Activated naive CD8-positive, alpha-beta T cell treated with anti-CD3 and anti-CD28 coated beads for 36 hours (primary cell): ENCODE measurements around the gene EID1. TPM values are rescaled to one million over a fixed set of nuclear protein-coding genes. Genes with fewer than 3 reads are reported as not detected.
"Not testable (repeated sequence)": the region's sequence is repeated elsewhere in the genome, so short reads cannot be mapped to it uniquely, and the experiment has no call there.

Experiments used
- DNase-seq: peaks from one replicate; pipeline ENCODE4 v3.0.0; 2021
- H3K27ac Mint-ChIP-seq: one replicate; pipeline ENCODE4 v1.8.0; 2022; ENCODE audit warnings: mild to moderate bottlenecking, moderate library complexity, mixed read lengths
- H3K27me3 Mint-ChIP-seq: one replicate; pipeline ENCODE4 v1.8.0; 2022; ENCODE audit warnings: mild to moderate bottlenecking, mixed read lengths
- H3K36me3 Mint-ChIP-seq: one replicate; pipeline ENCODE4 v1.8.0; 2021; ENCODE audit warnings: mild to moderate bottlenecking, mixed read lengths
- H3K4me1 Mint-ChIP-seq: one replicate; pipeline ENCODE4 v1.8.0; 2021; ENCODE audit warnings: mixed read lengths
- H3K4me3 Mint-ChIP-seq: one replicate; pipeline ENCODE4 v1.8.0; 2022; ENCODE audit warnings: mild to moderate bottlenecking, moderate library complexity, mixed read lengths
- H3K9me3 Mint-ChIP-seq: one replicate; pipeline ENCODE4 v1.8.0; 2022; ENCODE audit warnings: mixed read lengths
- total RNA-seq, 2 experiments: library from RNA; stranded (reverse); gene quantifications; one replicate each; pipeline ENCODE4 v1.2.3, GENCODE V29; 2021

EID1 gene
- total RNA-seq, 2 experiments from 2014 or later = 100 to 103 TPM

DNA sequence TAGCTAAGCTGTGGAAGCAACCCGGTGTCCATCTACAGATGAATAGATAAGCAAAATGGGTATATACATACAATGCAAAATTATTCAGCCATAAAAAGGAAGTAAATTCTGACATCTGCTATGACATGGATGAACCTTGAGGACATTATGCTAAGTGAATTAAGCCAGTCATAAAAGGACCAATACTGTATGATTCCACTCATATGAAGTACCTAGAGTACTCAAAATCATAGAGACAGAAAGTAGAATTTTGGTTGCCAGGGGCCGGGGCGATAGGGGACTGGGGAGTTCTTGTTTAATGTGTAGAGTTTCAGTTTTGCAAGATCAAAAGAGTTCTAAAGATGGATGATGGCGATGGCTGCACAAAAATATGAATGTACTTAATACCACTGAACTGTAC, 10.3 kb downstream of the EID1 start:
- H3K4me1 Mint-ChIP-seq = peaks cover 9% of the 10 kb centered on the region
- peaks cover 43% of the 10 kb centered on the region for H3K27me3 Mint-ChIP-seq
- H3K36me3 Mint-ChIP-seq = peaks cover 3% of the 10 kb centered on the region
- no peaks in the 10 kb centered on the region for H3K9me3 Mint-ChIP-seq
- DNase-seq = peak; percentile 25
- H3K27ac Mint-ChIP-seq = no peak overlapping the region
- H3K4me3 Mint-ChIP-seq = no peak overlapping the region

DNA sequence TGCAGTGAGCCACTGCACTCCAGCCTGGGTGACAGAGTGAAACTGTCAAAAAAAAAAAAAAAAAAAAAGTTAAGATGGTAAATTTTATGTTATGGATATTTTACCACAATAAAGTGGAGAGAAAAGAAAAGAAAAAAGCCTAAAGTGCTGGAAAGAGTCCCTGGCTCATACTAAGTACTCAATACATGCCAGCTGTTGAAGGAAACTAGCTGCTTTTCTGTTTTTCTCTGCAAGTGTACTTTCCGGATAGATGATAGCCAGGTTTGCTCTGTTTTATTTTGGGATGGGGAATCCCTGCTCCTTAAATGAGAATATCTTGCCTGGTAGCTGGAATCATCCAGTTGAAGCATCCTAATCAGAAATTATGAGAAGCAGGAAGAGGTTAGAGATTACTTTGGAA, 10.9 kb downstream of the EID1 start:
- H3K27ac Mint-ChIP-seq = no peak overlapping the region
- no peak for DNase-seq

DNA sequence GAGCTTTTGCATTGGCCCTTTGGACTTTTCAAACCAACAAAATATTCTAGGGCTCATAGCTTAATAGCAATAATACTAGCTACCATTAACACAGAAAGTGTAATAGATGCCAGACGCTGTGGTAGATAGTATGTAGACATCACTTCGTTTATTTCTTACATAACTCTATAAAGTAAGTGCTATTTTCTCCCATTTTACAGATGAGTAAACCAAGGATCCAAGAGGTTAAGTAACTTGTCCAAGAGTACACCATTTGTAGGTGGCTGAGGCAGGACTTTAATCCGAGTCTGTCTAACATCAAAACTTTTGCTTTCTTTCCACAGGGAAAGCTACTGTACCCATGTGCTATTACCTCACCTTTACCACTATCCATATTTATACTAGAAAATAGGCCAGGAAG, 12.0 kb downstream of the EID1 start:
- H3K36me3 Mint-ChIP-seq = peaks cover 3% of the 10 kb centered on the region
- H3K4me1 Mint-ChIP-seq = peaks cover 8% of the 10 kb centered on the region
- H3K27me3 Mint-ChIP-seq = peaks cover 45% of the 10 kb centered on the region
- no peaks in the 10 kb centered on the region for H3K9me3 Mint-ChIP-seq
- H3K27ac Mint-ChIP-seq = no peak overlapping the region
- H3K4me3 Mint-ChIP-seq = no peak overlapping the region
- no peak for DNase-seq

More for the DNA sequence above, 10.9 kb downstream of the EID1 start:
- Mint-ChIP-seq H3K4me1 (peaks cover 8% of the 10 kb centered on the region), H3K27me3 (peaks cover 41% of the 10 kb centered on the region), H3K36me3 (peaks cover 3% of the 10 kb centered on the region), H3K9me3 (no peaks in the 10 kb centered on the region), H3K4me3 (no peak overlapping the region)

DNA sequence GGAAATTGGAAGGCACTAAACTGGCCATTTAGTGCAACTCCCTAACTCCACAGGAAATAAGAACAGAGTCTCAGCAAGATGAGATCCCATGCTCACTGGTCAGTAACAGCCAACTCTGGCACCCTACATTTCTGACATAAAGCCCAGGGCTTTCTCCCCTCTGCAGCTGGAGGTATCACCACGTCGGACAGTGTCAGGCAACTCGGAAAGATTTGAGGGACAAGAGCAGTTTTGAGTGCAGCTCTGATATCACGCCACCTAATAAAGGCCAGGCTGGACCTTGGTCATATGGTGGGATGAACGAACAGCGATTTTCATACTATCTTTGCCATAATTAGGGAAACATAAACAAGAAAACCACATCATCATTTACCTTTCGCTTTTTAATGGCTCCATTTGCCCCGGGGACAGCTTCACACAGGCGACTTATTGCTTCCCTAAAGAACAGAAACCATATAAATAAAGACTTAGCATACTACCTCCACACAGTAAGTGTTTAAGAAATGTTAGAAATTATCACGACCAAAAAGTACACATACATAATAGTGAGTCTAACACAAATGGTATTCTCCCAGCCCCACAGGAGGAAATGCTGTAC, 12.5 kb downstream of the EID1 start:
- no peak for DNase-seq
- H3K4me1 Mint-ChIP-seq = peaks cover 8% of the 10 kb centered on the region
- H3K27me3 Mint-ChIP-seq = peaks cover 45% of the 10 kb centered on the region
- peaks cover 3% of the 10 kb centered on the region for H3K36me3 Mint-ChIP-seq
- H3K9me3 Mint-ChIP-seq = no peaks in the 10 kb centered on the region
- no peak overlapping the region for H3K27ac Mint-ChIP-seq
- H3K4me3 Mint-ChIP-seq = no peak overlapping the region

DNA sequence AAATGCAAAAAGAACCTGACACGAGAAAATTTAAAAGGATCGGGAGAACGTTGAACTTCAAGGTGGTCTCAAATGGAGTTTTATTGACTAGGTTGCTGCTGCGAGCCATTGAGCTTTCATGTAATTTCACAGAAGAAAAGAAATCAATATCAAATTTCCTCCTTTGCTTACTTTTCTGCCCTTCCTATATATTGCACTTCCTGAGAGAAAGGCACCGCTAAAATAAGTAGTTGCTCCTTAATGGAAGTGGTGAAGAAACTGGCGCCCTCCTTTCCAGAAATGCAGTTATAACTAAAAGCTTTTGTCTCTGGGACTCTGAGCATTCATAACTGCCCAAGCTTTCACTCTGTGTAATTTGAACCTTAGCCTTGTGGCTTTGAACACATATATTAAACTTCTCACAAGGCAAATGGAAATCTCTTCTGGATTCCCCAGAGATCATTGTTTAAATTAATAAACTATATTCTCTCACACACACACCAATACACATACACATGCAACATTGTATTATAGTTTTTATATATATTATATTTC, 13.4 kb downstream of the EID1 start:
- Mint-ChIP-seq H3K9me3 (no peaks in the 10 kb centered on the region), H3K27ac (no peak overlapping the region), H3K36me3 (peaks cover 3% of the 10 kb centered on the region), H3K4me1 (peaks cover 8% of the 10 kb centered on the region), H3K27me3 (peaks cover 44% of the 10 kb centered on the region), H3K4me3 (no peak overlapping the region)
- DNase-seq = no peak

DNA sequence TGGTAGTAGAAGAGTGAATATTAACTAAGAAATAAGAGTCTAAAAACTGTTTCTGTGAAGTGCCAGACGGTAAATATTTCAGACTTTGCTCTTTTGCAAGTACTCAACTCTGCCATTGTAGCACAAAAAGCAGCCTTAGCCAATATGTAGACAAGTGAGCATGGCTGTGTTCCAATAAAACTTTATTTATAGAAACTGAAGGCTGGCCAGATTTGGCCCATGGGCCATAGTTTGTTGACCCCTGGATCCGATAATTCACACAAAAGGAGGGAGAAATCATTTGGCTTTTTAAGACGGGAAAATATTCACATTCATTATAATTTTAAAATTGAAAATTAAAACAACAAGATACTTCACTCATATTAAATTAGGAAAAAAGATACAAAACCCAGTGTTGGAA, 15.4 kb downstream of the EID1 start:
- H3K9me3 Mint-ChIP-seq = no peaks in the 10 kb centered on the region
- no peak overlapping the region for H3K4me3 Mint-ChIP-seq
- H3K36me3 Mint-ChIP-seq = peaks cover 2% of the 10 kb centered on the region
- peaks cover 20% of the 10 kb centered on the region for H3K4me1 Mint-ChIP-seq
- H3K27me3 Mint-ChIP-seq = peaks cover 52% of the 10 kb centered on the region
- H3K27ac Mint-ChIP-seq = no peak overlapping the region
- no peak for DNase-seq

DNA sequence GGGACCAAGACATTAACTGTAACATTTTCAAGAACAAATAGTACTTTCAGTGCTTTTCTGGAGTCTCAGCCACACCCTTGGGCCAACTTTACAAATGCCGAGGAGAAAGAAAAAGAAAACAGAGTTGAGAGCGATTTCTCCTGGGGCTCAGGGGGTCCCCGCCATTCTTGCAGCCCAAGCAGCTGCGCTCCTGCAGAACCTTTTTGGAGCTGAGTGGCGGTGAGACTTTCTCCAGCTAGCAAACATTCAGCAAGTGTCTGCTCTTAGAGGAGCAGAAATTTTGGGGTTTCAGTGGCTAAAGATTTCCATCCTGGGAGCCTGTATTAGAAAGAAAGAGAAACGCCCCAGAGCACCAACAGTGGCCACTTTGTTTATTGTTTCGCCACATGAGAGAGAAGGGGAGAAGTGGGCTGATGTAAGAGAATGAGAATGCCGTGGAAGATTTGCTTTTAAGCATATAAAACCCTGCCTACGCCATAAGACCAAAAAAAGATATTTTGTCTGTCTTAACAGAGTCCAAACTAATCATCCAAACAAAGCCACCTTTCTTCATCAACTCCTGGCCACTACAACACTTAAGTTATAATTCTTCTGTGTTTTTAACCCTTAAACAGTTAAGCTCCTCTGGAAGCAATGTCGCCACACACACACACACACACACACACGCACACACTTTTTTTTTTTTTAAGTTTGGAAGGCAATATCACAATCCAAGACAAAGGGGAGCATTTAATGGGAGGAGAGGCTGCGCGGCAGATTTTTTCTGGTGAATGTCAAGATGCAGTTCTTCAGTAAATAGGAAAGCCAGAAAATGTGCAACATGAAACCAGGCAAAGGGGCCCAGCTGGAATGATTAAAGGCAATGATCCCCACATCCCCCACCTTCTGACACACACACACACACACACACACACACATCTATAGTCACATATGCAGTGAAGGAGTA, 19.2 kb downstream of the EID1 start:
- Mint-ChIP-seq H3K27me3 (peaks cover 53% of the 10 kb centered on the region), H3K36me3 (no peaks in the 10 kb centered on the region), H3K27ac (peak overlapping the region; percentile 40), H3K9me3 (no peaks in the 10 kb centered on the region), H3K4me3 (no peak overlapping the region), H3K4me1 (peaks cover 22% of the 10 kb centered on the region)
- no peak for DNase-seq

DNA sequence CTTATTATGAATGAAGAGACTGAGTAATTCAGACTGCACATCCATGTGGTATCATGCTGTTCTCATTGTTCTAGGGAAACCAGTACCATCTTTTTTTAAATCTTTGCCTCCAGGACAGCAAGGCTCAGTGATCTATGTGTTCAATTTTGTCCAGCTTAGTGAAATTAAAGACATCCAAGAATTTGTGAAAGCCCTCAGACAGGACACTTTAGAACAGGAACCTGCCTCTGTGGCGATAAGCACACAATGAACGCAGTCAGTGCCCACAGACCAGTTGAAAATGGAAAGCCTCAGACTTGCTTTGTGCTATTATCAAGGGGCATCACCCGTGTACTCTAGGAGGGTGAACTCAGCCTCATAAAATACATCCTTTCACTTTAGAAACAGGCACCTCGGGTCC, 20.1 kb downstream of the EID1 start:
- no peak for DNase-seq
- peaks cover 22% of the 10 kb centered on the region for H3K4me1 Mint-ChIP-seq
- no peak overlapping the region for H3K4me3 Mint-ChIP-seq
- no peaks in the 10 kb centered on the region for H3K36me3 Mint-ChIP-seq
- no peaks in the 10 kb centered on the region for H3K9me3 Mint-ChIP-seq
- H3K27ac Mint-ChIP-seq = no peak overlapping the region
- peaks cover 47% of the 10 kb centered on the region for H3K27me3 Mint-ChIP-seq

DNA sequence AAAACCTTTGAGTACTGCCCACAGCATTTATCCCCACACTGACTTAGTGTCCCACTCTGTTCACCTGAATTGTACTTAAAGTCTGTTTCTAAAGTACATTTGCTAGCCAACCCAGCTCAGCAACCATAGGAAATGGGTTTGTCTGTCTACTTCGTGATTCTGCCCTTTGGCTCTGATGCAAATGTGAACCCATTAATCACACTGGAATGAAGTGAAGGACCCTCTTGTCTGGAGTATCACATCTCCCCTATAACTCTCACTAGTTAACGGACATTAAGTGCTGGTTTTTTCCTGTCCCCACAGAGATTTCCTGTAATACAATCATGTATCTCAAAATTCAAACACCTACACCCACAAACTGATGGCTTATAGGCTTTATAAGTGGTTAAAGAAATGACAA, 20.5 kb downstream of the EID1 start:
- Mint-ChIP-seq H3K27me3 (peaks cover 43% of the 10 kb centered on the region), H3K36me3 (no peaks in the 10 kb centered on the region), H3K27ac (no peak overlapping the region), H3K4me3 (no peak overlapping the region), H3K4me1 (peaks cover 22% of the 10 kb centered on the region), H3K9me3 (no peaks in the 10 kb centered on the region)
- no peak for DNase-seq

DNA sequence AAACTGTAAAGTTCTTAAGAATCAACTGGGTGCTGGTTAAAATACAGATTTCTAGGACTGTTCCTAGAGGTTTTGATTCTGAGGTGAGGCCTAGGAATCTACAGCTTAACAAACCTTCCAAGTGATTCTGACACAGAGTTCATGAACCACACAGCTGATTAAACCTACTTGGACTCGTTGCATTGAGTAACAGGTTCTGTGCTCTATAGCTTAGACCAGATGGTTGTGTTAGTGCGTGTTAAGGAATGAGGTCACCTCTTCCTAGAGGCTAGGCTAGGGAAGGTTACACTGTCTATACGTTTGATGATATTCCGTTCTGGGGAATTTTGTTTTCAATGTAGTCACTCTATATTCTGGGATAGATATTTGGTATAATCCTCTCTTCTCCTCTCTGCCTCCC, 21.9 kb downstream of the EID1 start:
- no peaks in the 10 kb centered on the region for H3K9me3 Mint-ChIP-seq
- no peak overlapping the region for H3K4me3 Mint-ChIP-seq
- peaks cover 22% of the 10 kb centered on the region for H3K4me1 Mint-ChIP-seq
- no peak overlapping the region for H3K27ac Mint-ChIP-seq
- H3K27me3 Mint-ChIP-seq = peaks cover 32% of the 10 kb centered on the region
- no peak for DNase-seq
- no peaks in the 10 kb centered on the region for H3K36me3 Mint-ChIP-seq

DNA sequence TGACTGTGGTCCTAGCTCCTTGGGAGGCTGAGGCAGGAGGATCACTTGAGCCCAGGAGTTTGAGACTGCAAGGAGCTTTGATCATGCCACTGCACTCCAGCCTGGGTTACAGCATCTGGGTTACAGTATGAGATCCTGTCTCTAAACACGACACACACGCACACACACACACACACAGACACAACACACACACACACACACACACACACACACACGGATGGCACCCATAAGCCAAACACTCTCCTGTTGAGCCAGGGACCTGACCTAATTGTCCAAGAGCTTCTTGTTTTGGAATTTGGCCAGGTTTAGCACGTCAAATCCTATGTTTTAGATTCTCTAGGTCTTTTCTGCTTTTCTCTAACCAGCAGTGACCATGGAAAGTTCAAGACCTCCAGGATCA, 26.8 kb downstream of the EID1 start:
- Mint-ChIP-seq H3K27ac (peak overlapping the region; percentile 70), H3K36me3 (peaks cover 2% of the 10 kb centered on the region), H3K4me1 (peaks cover 18% of the 10 kb centered on the region), H3K27me3 (peaks cover 3% of the 10 kb centered on the region), H3K9me3 (peaks cover 2% of the 10 kb centered on the region), H3K4me3 (no peak overlapping the region)
- DNase-seq = no peak

DNA sequence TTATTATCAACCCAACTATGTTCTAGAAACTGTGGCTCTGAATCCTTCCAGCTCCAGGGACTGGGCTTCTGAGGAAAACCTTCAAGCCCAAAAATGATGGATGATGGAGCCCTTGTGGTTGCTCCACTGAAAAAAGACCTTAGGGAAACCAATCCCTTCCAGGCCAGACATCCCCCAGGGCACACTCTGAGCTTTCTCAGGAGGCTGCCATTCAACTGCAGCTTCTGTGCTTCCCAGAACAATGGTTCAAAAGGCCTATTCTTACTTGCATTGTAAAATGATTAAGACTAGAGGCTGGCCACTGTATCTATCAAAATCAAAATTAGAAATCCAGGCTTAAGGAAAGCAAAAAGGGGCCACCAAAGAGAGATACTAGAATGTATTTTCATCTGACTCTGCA, 27.3 kb downstream of the EID1 start:
- Mint-ChIP-seq H3K4me3 (peak overlapping the region; percentile 8), H3K27ac (peak overlapping the region; percentile 70)
- no peak for DNase-seq

DNA sequence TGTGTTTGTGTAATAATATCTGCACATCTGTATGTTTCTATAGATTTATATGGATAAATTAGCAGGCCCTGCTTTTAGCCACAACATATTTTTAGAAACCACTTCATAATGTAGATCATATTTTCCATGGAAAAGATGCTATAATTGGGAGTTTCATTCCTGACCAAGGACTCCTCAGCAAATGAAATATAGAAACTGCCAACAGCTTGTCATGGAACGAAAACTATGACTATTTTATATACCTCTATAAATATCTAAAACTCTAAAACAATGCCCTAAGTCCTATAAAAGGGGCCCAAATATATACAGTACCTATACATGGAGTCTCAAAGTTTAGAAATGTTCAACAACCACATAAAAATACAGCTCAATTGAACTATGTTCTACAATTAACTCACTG, 27.9 kb downstream of the EID1 start:
- Mint-ChIP-seq H3K9me3 (peaks cover 2% of the 10 kb centered on the region), H3K27me3 (no peaks in the 10 kb centered on the region), H3K4me1 (peaks cover 18% of the 10 kb centered on the region), H3K27ac (peak overlapping the region; percentile 70), H3K36me3 (peaks cover 4% of the 10 kb centered on the region), H3K4me3 (peak overlapping the region; percentile 8)
- no peak for DNase-seq

More for the DNA sequence above, 27.3 kb downstream of the EID1 start:
- Mint-ChIP-seq H3K4me1 (peaks cover 18% of the 10 kb centered on the region), H3K9me3 (peaks cover 2% of the 10 kb centered on the region), H3K36me3 (peaks cover 4% of the 10 kb centered on the region), H3K27me3 (no peaks in the 10 kb centered on the region)

DNA sequence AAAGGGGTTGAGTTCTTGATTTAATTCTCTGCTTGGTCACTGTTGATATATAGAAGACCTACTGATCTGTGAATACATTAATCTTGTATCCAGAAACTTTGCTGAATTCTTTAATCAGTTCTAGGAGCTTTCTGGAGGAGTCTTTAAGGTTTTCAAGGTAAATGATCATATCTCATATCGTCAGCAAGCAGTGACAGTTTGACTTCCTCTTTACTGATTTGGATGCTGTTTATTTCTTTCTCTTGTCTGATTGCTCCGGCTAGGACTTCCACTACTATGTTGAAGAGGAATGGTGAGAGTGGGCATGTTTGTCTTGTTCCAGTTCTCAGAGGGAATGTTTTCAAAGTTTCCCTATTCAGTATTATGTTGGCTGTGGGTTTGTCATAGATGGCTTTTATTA, 31.4 kb downstream of the EID1 start:
- not testable (repeated sequence) for H3K4me3 Mint-ChIP-seq, H3K27me3 Mint-ChIP-seq, H3K9me3 Mint-ChIP-seq, DNase-seq, H3K36me3 Mint-ChIP-seq, H3K27ac Mint-ChIP-seq
- H3K4me1 Mint-ChIP-seq = peaks cover 18% of the 10 kb centered on the region

DNA sequence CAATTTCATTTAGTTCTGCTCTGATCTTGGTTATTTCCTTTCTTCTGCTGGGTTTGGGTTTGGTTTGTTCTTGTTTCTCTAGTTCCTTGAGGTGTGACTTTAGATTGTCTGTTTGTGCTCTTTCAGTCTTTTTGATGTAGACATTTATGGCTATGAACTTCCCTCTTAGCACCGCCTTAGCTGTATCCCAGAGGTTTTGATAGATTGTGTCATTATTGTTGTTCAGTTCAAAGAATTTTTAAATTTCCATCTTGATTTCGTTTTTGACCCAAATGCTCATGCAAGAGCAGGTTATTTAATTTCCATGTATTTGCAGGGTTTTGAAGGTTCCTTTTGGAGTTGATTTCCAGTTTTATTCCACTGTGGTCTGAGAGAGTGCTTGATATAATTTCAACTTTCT, 32.6 kb downstream of the EID1 start:
- peaks cover 10% of the 10 kb centered on the region for H3K4me1 Mint-ChIP-seq
- DNase-seq, H3K9me3 Mint-ChIP-seq, H3K27me3 Mint-ChIP-seq, H3K36me3 Mint-ChIP-seq, H3K4me3 Mint-ChIP-seq, H3K27ac Mint-ChIP-seq: not testable (repeated sequence)
